SJSA1 (cell line): Measurements from ENCODE around the gene SPATA2. TPM values are rescaled to one million over a fixed set of nuclear protein-coding genes. Genes with fewer than 3 reads are reported as not detected.
"Not testable (repeated sequence)": the region's sequence is repeated elsewhere in the genome, so short reads cannot be mapped to it uniquely, and the experiment has no call there.

ENCODE experiments used
- DNase-seq, 2 experiments: peaks; one replicate each; pipeline ENCODE4 v3.0.0-alpha.2; 2015 to 2020; ENCODE audit warnings: low spot score in 2 of 2, low read depth in 1 of 2
- H3K27ac ChIP-seq: fragments of 250-450 bp; sonication (Bioruptor Pico); 2 replicates; pipeline ENCODE4 v1.5.1; 2020; ENCODE audit warnings: mild to moderate bottlenecking, moderate library complexity
- H3K27me3 ChIP-seq: fragments of 250-450 bp; sonication (Bioruptor Pico); replicated peaks from 2 replicates; pipeline ENCODE4 v1.5.1; 2020; ENCODE audit warnings: mild to moderate bottlenecking, moderate library complexity
- H3K36me3 ChIP-seq: fragments of 250-450 bp; sonication (Bioruptor Pico); 2 replicates; pipeline ENCODE4 v1.5.1; 2020; ENCODE audit warnings: mild to moderate bottlenecking
- H3K4me1 ChIP-seq: fragments of 250-450 bp; sonication (Bioruptor Pico); replicated peaks from 2 replicates; pipeline ENCODE4 v1.6.1; 2021; ENCODE audit warnings: mild to moderate bottlenecking
- H3K4me3 ChIP-seq: fragments of 250-450 bp; sonication (Bioruptor Pico); 2 replicates; pipeline ENCODE4 v1.5.1; 2020; ENCODE audit warnings: mild to moderate bottlenecking
- H3K9me3 ChIP-seq: fragments of 250-450 bp; sonication (Bioruptor Pico); replicated peaks from 2 replicates; pipeline ENCODE4 v1.5.1; 2020; ENCODE audit warnings: mild to moderate bottlenecking
- total RNA-seq: library from RNA; depleted of rRNA; stranded (reverse); fragments of >200 nt; shearing (Covaris generic); gene quantifications from 2 replicates; pipeline ENCODE4 v1.2.3, GENCODE V29; 2014; rRNA removed

Gene SPATA2, protein sequence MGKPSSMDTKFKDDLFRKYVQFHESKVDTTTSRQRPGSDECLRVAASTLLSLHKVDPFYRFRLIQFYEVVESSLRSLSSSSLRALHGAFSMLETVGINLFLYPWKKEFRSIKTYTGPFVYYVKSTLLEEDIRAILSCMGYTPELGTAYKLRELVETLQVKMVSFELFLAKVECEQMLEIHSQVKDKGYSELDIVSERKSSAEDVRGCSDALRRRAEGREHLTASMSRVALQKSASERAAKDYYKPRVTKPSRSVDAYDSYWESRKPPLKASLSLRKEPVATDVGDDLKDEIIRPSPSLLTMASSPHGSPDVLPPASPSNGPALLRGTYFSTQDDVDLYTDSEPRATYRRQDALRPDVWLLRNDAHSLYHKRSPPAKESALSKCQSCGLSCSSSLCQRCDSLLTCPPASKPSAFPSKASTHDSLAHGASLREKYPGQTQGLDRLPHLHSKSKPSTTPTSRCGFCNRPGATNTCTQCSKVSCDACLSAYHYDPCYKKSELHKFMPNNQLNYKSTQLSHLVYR
- 2.5 and 3.5 TPM in 2 replicates for total RNA-seq

DNA sequence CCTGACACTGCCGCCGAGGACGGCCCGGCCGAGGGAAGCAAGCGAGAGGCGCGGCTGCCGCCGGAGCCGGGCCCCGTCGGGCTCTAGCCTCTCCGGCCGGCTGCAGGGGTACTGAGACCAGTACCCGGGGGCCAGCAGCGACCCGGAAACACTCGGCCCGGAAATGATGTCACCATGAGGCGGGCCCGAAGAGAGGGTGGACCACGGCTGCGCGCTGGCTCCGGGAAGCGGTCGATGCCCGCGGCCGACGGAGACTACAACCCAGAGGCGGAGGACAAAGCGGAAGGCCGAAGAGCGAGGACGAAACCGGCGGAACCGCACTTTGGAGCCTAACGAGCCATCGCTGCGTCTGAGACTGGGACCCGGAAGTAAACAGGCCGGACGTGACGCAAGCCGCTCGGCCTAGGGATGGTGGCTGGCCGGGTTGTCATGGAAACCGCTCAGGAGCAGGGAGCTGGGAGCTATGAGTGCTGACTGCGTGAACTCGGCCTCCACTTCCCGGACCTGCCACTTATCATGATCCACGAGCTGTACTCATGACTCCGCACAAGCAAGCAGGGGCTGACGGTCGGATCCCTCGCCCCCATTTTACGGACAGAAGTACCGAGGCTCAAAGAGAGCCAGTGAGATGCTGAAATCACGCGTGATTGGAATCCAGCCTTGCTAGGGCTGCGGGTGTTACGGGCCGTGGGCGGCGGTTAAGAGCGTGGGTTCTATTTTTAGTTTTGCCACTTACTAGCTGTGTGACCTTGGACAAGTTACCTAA is at the start of gene SPATA2:
TSS of gene SPATA2 (minus strand) at position 150 of the 766 bp plus-strand sequence. CDS start 7,039 bp downstream, outside the sequence.
- Histone ChIP-seq H3K4me3 (peak within 1 kb of the TSS; percentile 89), H3K27ac (peak within 1 kb of the TSS; percentile 100), H3K9me3 (no peaks in the 10 kb centered on the region), H3K27me3 (no peaks in the 10 kb centered on the region), H3K4me1 (peaks cover 22% of the 10 kb centered on the region), H3K36me3 (peaks cover 14% of the 10 kb centered on the region)
- DNase-seq: peak; percentile 97 to 99

- H3K27ac ChIP-seq: no peak overlapping the region
- H3K36me3 ChIP-seq: peaks cover 44% of the 10 kb centered on the region
These were observed 46.1 kb upstream of the SPATA2 start for GRCh38 chr20:49961413-49961812.

GRCh38 chr20:49957089-49957938 is 42.0 kb upstream of the SPATA2 start:
- not testable (repeated sequence) for H3K27ac ChIP-seq

More at GRCh38 chr20:49961413-49961812, 46.1 kb upstream of the SPATA2 start:
- Histone ChIP-seq H3K4me1 (no peaks in the 10 kb centered on the region), H3K4me3 (no peak overlapping the region), H3K9me3 (no peaks in the 10 kb centered on the region), H3K27me3 (no peaks in the 10 kb centered on the region)
- DNase-seq: no peak

GRCh38 chr20:49956689-49957088 is 41.4 kb upstream of the SPATA2 start:
- DNase-seq: no peak
- Histone ChIP-seq H3K4me3 (no peak overlapping the region), H3K27me3 (no peaks in the 10 kb centered on the region), H3K4me1 (peaks cover 3% of the 10 kb centered on the region), H3K27ac (no peak overlapping the region), H3K36me3 (peaks cover 72% of the 10 kb centered on the region), H3K9me3 (no peaks in the 10 kb centered on the region)

More at GRCh38 chr20:49957089-49957938, 42.0 kb upstream of the SPATA2 start:
- H3K9me3 ChIP-seq, H3K4me1 ChIP-seq, H3K4me3 ChIP-seq, H3K27me3 ChIP-seq, DNase-seq: not testable (repeated sequence)
- peaks cover 68% of the 10 kb centered on the region for H3K36me3 ChIP-seq

DNA sequence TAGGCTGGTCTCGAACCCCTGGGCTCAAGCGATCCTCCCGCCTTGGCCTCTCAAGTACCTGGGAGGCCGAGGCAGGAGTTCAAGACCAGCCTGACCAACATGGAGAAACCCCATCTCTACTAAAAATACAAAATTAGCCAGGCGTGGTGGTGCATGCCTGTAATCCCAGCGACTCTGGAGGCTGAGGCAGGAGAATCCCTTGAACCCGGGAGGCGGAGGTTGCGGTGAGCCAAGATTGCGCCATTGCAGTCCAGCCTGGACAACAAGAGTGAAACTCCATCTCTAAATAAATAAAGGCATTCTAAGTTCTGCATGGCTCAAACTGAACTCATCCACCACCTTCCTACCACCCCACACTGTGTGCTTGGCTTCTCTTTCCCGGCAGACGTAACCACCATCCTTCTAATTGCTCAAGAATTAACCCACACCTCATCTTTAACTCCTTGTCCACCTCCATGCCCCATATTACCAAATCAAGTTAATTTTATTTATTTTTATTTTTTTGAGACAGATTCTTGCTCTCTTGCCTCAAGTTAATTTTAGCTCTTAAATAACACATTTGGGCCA is 40.6 kb upstream of the SPATA2 start:
- not testable (repeated sequence) for H3K27ac ChIP-seq, H3K9me3 ChIP-seq, DNase-seq, H3K27me3 ChIP-seq, H3K4me3 ChIP-seq
- peaks cover 78% of the 10 kb centered on the region for H3K36me3 ChIP-seq
- peaks cover 11% of the 10 kb centered on the region for H3K4me1 ChIP-seq

DNA sequence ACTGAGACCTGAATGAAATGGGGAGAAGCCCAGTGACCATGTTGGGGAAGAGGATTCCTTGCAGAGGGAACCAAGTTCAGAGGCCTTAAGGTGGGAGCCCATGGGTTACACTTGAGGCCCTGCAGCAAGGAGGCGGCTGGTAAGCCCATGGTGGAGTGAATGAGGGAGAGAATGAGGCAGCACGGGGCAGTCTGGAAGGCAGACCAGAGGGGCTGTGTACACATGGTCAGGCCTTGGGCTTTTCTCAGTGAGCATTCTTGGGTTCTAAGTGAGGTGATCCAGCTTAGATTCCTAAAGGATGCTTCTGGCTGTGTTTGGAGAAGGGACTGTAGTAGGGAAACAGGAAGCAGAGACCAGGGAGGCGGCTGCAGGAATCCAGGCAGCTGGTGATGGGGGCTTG is 39.8 kb upstream of the SPATA2 start:
- no peak for DNase-seq
- no peaks in the 10 kb centered on the region for H3K27me3 ChIP-seq
- no peak overlapping the region for H3K4me3 ChIP-seq
- no peak overlapping the region for H3K27ac ChIP-seq
- H3K36me3 ChIP-seq: peaks cover 85% of the 10 kb centered on the region
- no peaks in the 10 kb centered on the region for H3K9me3 ChIP-seq
- H3K4me1 ChIP-seq: peaks cover 18% of the 10 kb centered on the region

GRCh38 chr20:49951151-49951550 is 35.8 kb upstream of the SPATA2 start:
- Histone ChIP-seq H3K36me3 (peaks cover 82% of the 10 kb centered on the region), H3K9me3 (no peaks in the 10 kb centered on the region), H3K4me1 (peaks cover 49% of the 10 kb centered on the region), H3K27ac (peak overlapping the region; percentile 69), H3K4me3 (no peak overlapping the region), H3K27me3 (no peaks in the 10 kb centered on the region)
- peak in 1 of 2 experiments; percentile 61 for DNase-seq

DNA sequence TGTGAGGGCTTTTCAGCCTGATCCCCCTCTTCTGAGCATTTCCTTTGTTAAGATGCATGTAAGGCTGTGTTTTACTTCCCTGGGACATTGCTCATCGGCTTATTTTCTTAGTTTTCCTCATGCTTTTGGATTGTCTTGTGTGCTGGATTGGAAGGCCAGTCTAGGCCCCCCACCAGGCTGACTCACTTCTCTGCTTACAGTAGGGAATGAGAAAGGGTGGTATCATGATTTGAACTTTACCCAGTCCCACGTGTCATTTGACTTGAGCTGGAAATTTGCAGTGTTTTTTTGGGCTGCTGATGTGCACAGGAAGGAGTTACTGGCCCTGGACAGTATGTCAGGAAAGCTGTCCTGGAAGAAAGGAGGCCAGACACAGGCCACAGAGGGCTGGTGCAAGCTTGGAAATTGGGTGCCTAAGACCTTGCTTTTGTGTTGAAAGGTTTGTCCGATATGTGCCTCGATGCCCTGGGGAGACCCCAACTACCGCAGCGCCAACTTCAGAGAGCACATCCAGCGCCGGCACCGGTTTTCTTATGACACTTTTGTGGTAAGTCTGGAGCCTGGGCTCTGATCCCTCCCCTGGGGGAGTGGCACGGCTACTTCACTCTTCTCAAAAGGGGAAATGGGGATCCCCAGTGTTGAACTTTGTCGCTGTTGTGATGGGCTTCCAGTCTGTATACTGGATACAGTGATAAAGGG is 33.6 kb upstream of the SPATA2 start:
- Histone ChIP-seq H3K27ac (peak overlapping the region; percentile 94), H3K9me3 (no peaks in the 10 kb centered on the region), H3K4me1 (peaks cover 49% of the 10 kb centered on the region), H3K4me3 (no peak overlapping the region), H3K27me3 (no peaks in the 10 kb centered on the region), H3K36me3 (peaks cover 84% of the 10 kb centered on the region)
- DNase-seq: peak; percentile 94 to 95

DNA sequence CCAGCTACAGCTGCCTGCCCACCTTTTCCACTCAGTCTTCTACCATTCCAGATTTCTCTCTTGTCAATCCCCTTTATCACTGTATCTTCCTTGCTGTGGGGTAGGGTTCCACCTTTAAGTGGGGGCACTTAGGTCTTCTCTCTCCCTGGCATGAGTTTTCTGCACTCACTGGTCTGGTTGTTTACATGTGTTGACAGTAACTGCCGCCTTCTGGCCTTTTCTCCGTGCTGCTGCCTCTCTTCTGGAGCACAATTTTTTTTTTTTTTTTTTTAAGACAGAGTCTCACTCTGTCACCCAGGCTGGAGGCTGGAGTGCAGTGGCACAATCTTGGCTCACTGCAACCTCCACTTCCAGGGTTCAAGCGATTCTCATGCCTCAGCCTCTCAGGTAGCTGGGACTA is 32.8 kb upstream of the SPATA2 start:
- H3K36me3 ChIP-seq: peaks cover 80% of the 10 kb centered on the region
- DNase-seq: peak; percentile 47 to 60
- H3K27ac ChIP-seq: peak overlapping the region; percentile 94
- peaks cover 49% of the 10 kb centered on the region for H3K4me1 ChIP-seq
- H3K4me3 ChIP-seq: no peak overlapping the region
- no peaks in the 10 kb centered on the region for H3K27me3 ChIP-seq
- no peaks in the 10 kb centered on the region for H3K9me3 ChIP-seq

GRCh38 chr20:49945701-49946477 is 30.6 kb upstream of the SPATA2 start:
- Histone ChIP-seq H3K4me1 (peaks cover 38% of the 10 kb centered on the region), H3K4me3 (no peak overlapping the region), H3K9me3 (no peaks in the 10 kb centered on the region), H3K27me3 (no peaks in the 10 kb centered on the region), H3K27ac (no peak overlapping the region), H3K36me3 (peaks cover 80% of the 10 kb centered on the region)
- DNase-seq: no peak

GRCh38 chr20:49945306-49945700 is 30.0 kb upstream of the SPATA2 start:
- DNase-seq: no peak
- H3K27ac ChIP-seq: no peak overlapping the region
- peaks cover 32% of the 10 kb centered on the region for H3K4me1 ChIP-seq
- H3K4me3 ChIP-seq: no peak overlapping the region
- H3K27me3 ChIP-seq: no peaks in the 10 kb centered on the region
- no peaks in the 10 kb centered on the region for H3K9me3 ChIP-seq
- peaks cover 78% of the 10 kb centered on the region for H3K36me3 ChIP-seq

DNA sequence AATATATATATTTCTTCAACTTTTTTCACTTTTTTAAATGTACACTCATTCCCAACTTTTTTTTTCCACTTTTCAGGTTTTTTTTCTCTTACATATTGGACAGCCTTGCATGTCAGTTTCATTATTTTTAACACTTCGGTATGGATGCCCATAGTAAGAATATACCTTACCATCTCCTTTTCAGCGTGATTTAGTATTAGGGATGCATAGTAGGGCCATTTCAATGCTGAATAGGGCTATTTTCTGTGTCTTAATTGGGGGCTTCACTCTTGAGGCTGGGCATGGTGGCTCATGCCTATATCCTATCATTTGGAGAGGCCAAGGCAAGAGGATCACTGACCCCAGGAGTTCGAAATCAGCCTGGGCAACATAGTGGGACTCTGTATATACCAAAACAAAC is 27.6 kb upstream of the SPATA2 start:
- H3K9me3 ChIP-seq: no peaks in the 10 kb centered on the region
- no peak overlapping the region for H3K4me3 ChIP-seq
- no peaks in the 10 kb centered on the region for H3K27me3 ChIP-seq
- peaks cover 18% of the 10 kb centered on the region for H3K4me1 ChIP-seq
- peaks cover 83% of the 10 kb centered on the region for H3K36me3 ChIP-seq
- DNase-seq: no peak
- no peak overlapping the region for H3K27ac ChIP-seq
